Measurements from ENCODE around the gene PPARGC1A. TPM values are rescaled to one million over a fixed set of nuclear protein-coding genes. Genes with fewer than 3 reads are reported as not detected.

PPARGC1A gene, protein sequence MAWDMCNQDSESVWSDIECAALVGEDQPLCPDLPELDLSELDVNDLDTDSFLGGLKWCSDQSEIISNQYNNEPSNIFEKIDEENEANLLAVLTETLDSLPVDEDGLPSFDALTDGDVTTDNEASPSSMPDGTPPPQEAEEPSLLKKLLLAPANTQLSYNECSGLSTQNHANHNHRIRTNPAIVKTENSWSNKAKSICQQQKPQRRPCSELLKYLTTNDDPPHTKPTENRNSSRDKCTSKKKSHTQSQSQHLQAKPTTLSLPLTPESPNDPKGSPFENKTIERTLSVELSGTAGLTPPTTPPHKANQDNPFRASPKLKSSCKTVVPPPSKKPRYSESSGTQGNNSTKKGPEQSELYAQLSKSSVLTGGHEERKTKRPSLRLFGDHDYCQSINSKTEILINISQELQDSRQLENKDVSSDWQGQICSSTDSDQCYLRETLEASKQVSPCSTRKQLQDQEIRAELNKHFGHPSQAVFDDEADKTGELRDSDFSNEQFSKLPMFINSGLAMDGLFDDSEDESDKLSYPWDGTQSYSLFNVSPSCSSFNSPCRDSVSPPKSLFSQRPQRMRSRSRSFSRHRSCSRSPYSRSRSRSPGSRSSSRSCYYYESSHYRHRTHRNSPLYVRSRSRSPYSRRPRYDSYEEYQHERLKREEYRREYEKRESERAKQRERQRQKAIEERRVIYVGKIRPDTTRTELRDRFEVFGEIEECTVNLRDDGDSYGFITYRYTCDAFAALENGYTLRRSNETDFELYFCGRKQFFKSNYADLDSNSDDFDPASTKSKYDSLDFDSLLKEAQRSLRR
- 10 to 100 TPM; 13.8 to 22.8 (median 17.1) TPM for total RNA-seq

DNA sequence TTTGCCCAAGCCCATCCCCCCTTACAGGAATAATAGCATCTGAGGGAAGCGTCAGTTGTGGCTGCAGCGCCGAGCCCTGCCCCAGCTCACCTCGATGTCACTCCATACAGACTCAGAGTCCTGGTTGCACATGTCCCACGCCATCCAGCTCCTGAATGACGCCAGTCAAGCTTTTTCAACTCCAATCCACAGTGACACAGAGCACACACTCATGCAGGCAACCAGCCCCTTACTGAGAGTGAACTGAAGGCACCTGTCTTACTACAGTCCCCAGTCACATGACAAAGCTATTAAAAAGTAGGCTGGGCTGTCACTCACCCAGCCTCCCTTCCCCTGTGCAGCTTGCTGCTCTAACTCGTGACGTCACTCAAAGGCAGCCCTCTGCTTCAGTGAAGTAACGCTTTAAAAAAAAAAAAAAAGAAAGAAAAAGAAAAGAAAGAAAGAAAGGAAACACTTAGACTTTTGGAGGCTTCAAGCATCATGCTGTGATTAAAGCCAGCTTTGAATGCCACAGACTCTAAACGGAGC lies at the start of gene PPARGC1A:
PPARGC1A (minus strand) TSS at position 234 of the 528 bp plus-strand sequence; CDS start at position 144, 90 bp downstream.
- Histone ChIP-seq H3K4me1 (peaks cover 13 to 74% (median 58%) of the 10 kb centered on the region in 4 donors), H3K9me3 (no peaks in the 10 kb centered on the region), H3K36me3 (no peaks in the 10 kb centered on the region), H3K27me3 (no peaks in the 10 kb centered on the region), H3K4me3 (peak within 1 kb of the TSS; percentile 55 to 63 (median 60)), H3K27ac (replicated peaks in 1 of 4) (peak within 1 kb of the TSS; percentile 86 to 90 (median 87))
- 3% methylated on average over 10 of the region's 10 CpGs for WGBS
- intact Hi-C loops (cut with DNase I): no loop called here
- peak; percentile 88 for DNase-seq (ENCODE audit: extremely low spot score)
- TF ChIP-seq POLR2A (IDR thresholded peaks at IDR 0.05; ENCODE audit: low read depth) (peak; percentile 49), POLR2AphosphoS5 (IDR thresholded peaks at IDR 0.05) (peak; percentile 78 to 82), EP300 (IDR thresholded peaks at IDR 0.05) (no peak)

DNA sequence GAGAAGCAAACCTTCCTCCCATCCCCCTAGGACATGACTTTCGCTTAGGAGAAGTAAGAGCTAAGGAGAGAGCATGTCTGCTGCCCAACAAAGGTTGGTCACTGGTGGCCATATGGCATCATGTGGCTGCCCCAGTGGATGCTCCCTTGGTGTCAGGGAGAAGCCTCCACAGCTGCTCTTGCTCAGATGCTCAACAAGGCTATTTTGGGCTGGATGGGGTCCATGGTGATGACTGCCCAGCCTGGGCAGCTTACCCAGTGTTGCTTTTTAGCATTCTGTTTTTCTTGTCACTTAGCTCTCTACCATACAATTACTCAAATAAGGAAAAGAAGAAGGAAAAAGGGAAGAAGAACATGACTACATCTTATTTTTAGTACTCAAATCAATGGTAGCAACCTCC lies 48.9 kb upstream of the PPARGC1A start:
- H3K36me3 ChIP-seq: no peaks in the 10 kb centered on the region
- H3K27ac ChIP-seq (replicated peaks in 1 of 4): no peak overlapping the region
- intact Hi-C loops (cut with DNase I): no loop called here
- no peaks in the 10 kb centered on the region for H3K9me3 ChIP-seq
- no peak for DNase-seq (ENCODE audit: extremely low spot score)
- no peaks in the 10 kb centered on the region for H3K27me3 ChIP-seq
- H3K4me3 ChIP-seq: no peak overlapping the region
- H3K4me1 ChIP-seq: peaks cover 9 to 40% (median 30%) of the 10 kb centered on the region in 4 donors
- 95% methylated on average over 1 of the region's 1 CpG for WGBS
- TF ChIP-seq POLR2AphosphoS5 (IDR thresholded peaks at IDR 0.05): no peak
- TF ChIP-seq EP300 (IDR thresholded peaks at IDR 0.05): no peak
- TF ChIP-seq POLR2A (IDR thresholded peaks at IDR 0.05; ENCODE audit: low read depth): no peak
- no peak for TF ChIP-seq CTCF (IDR thresholded peaks at IDR 0.05)

- intact Hi-C loops (cut with DNase I): no loop called here
- H3K9me3 ChIP-seq: no peaks in the 10 kb centered on the region
- H3K27me3 ChIP-seq: no peaks in the 10 kb centered on the region
- H3K4me3 ChIP-seq: no peak overlapping the region
- TF ChIP-seq POLR2AphosphoS5 (IDR thresholded peaks at IDR 0.05): no peak
- no peak for TF ChIP-seq POLR2A (IDR thresholded peaks at IDR 0.05; ENCODE audit: low read depth)
- no peak for TF ChIP-seq CTCF (IDR thresholded peaks at IDR 0.05)
- TF ChIP-seq EP300 (IDR thresholded peaks at IDR 0.05): no peak
- no peaks in the 10 kb centered on the region for H3K36me3 ChIP-seq
- no peak overlapping the region for H3K27ac ChIP-seq (replicated peaks in 1 of 4)
- H3K4me1 ChIP-seq: peaks cover 14 to 52% (median 39%) of the 10 kb centered on the region in 4 donors
- WGBS: 55% methylated on average over 2 of the region's 2 CpGs
- no peak for DNase-seq (ENCODE audit: extremely low spot score)
Measured at GRCh38 chr4:23937173-23937572, 47.3 kb upstream of the PPARGC1A start.

DNA sequence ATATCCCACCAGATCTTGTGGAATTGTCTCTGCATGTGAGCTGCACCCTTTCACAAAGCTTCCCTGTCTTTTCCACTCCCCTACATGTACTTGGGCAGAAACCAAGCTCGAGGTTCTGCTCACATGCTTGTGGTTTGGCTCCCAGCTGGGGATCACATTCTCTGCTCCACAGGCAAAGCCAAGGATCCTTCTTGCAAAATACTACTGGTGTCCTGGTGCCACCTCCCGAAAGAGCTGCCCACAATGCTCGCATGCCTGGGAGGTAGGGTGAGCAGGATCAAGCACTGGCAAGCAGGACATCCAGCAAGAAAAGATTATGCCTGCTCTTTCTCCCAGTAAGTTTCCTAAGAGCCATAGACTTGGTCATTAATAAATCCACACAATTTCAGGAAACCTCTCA lies 45.1 kb upstream of the PPARGC1A start:
- peak in 2 of 3 experiments; percentile 13 to 38 for TF ChIP-seq CTCF (IDR thresholded peaks at IDR 0.05)
- TF ChIP-seq POLR2AphosphoS5 (IDR thresholded peaks at IDR 0.05): peak; percentile 67 to 87
- TF ChIP-seq POLR2A (IDR thresholded peaks at IDR 0.05; ENCODE audit: low read depth): no peak
- no peak for TF ChIP-seq EP300 (IDR thresholded peaks at IDR 0.05)
- no peak for DNase-seq (ENCODE audit: extremely low spot score)
- Histone ChIP-seq H3K36me3 (no peaks in the 10 kb centered on the region), H3K27me3 (no peaks in the 10 kb centered on the region), H3K4me1 (peaks cover 28 to 66% (median 55%) of the 10 kb centered on the region in 4 donors), H3K27ac (replicated peaks in 1 of 4) (peak overlapping the region; percentile 53 to 66 (median 64)), H3K4me3 (no peak overlapping the region), H3K9me3 (no peaks in the 10 kb centered on the region)
- intact Hi-C loops (cut with DNase I): no loop called here
- WGBS: 35% methylated on average over 3 of the region's 3 CpGs
